AG08396 (cell line): Measurements from ENCODE around the gene SERPINI1.
"Not testable (repeated sequence)": the region's sequence is repeated elsewhere in the genome, so short reads cannot be mapped to it uniquely, and the experiment has no call there.

Experiments used
- DNase-seq: peaks from one replicate; pipeline ENCODE4 v3.0.0; 2012; ENCODE audit warnings: low spot score, mixed read lengths

The SERPINI1 gene

DNA sequence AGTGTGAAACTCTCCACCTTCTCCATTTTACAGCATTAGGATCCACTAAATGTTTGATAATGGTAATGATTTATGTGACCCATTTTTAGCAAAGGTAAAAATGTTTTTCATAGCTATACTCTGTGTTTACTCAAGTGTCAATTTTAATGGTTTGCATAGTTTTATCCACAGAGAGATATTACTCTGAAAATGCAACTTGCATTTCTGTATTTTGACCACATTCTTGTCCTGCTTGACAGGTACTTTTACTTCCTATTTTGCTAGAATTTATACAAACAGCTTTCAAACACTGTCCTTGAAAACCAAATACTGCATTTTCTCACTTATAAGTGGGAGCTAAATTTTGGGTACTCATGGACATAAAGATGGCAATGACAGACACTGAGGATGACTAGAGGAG, 62.9 kb downstream of the SERPINI1 start:
- no peak for DNase-seq

DNA sequence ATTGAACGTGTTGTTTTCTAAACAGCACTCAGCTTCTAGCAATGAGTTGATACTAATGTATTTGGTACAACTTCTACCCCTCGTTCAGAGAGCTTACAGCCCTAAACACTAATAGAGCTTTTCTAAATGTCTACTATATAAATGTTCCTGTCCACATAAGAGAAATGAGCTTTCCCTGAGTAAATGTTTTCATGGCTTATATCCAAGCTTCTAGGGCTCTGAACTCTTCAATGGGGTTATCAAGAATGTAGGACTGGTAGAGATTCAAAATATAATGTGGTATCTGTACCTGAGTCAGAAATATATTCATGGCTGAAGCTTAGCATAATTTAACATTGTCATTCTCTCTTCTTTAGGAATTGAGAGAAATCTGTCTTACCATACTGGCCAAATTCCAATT, 73.4 kb downstream of the SERPINI1 start:
- no peak for DNase-seq

DNA sequence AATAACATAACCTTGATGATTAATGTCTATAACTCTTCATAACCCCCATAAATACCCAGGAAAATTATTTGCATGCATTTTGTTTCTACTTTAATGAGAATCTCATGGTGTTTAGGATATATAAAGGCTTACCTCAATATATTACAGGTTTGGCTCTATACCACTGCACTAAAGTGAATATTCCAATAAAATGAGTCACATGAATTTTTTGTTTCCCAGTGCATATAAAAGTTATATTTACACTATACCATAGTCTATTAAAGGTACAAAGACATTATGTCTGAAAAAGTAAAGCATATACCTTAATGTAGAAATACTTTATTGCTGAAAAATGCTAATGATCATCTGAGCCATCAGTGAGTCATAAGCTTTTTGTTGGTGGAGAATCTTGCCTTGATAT, 74.7 kb downstream of the SERPINI1 start:
- DNase-seq, result no peak

DNA sequence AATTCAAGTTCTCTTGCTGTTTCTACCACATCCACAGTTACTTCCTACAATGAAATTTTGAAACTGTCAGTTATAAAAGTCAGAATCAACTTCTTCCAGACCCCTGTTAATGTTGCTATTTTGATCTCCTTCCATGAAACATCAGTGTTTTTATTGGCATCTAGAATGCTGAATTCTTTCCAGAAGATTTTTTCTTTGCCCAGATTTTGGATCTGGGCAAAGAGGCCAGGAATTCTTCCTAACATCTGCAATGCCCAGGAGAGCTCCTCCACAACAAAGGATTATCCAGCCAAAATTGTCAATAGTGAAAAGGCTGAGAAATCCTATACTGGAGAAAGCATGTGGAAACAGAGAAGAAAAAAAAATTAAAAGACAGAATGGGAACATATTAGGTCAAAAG, 75.5 kb downstream of the SERPINI1 start:
- no peak for DNase-seq

DNA sequence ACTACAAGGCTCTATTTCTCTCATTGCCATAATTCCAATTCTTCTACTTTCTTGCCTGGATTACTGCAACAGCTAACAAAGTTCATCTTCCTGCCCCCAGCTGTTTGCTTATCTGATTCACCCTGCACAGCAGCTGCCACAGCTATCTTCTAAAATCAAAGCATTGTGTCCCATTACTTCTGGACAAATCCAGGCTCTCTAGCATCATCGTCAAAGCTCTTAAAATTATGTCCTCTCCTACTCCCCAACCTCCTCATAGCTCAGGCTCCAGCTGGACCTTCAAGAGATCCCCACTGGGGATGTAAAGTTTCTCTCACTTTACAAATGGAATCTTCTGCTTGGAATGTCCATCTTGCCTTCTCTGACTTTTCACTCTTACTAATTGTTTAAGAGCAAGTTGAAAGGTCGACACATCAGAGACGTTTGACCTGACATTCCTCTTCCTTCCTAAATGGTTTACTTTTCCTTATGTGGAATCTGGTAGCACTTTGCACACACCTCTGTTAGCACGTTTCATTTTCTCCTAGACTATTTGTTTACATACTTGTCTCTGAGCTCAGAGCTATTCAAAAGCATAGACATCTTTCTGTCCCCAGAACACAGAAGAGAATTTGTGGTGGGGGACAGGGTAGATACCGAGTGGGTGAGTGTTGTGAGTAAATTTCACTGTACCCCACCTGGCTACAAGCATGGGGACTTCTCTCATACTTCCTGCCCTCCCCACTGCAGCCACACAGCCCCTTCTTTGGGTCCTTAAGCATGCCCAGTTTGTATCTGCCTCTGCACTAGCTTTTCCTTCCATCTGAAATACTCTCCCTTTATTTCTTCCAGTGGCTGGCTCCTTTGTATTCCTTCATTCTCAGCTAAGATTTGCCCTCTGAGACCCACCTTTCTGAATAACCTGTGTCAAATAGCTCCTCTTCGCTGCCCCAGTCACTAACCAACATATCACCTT, 77.9 kb downstream of the SERPINI1 start:
- no peak for DNase-seq

DNA sequence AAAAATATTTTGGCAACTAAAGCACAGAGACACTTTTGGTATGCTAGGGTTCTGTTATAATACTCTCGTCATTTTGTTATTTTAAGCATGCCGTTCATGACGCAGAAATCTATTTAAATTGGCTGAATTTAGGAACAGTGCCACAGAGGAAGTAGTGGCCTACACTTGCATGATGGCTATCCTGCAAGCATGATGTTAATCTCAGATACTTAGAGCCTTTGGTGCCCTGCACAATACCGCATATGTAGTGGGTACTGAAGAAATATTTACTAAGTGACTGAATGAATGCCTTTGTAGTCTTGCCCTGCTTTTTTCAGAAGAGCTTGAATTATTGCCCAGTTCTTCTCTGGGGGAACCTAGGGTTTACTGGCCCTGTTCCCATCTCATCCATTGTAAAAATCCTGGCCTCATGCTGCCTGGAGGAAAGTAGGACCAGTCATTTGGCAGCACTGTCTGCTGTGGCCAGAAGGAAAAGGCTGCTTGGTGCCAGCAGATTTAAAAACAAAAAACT, 79.0 kb downstream of the SERPINI1 start:
- peak; percentile 23 for DNase-seq

DNA sequence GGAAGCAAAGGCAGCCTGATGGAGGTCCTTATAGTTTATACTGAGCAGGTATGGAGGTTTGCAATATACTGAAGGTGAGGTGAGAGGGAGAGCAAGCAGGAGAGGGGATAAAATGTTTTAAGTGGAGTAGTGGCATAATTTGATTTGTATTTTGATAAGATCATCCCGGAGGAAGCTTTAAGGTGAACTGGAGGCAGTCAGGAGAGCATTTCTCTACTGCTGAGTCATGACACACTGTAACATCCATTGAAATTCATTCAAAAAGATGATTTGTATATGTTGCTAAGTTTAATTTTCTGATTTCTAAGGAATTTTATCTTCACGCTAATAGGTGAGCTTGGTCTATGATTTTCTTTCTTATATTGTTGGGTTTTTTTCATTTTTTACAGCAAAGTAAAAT, 81.4 kb downstream of the SERPINI1 start:
- no peak for DNase-seq

DNA sequence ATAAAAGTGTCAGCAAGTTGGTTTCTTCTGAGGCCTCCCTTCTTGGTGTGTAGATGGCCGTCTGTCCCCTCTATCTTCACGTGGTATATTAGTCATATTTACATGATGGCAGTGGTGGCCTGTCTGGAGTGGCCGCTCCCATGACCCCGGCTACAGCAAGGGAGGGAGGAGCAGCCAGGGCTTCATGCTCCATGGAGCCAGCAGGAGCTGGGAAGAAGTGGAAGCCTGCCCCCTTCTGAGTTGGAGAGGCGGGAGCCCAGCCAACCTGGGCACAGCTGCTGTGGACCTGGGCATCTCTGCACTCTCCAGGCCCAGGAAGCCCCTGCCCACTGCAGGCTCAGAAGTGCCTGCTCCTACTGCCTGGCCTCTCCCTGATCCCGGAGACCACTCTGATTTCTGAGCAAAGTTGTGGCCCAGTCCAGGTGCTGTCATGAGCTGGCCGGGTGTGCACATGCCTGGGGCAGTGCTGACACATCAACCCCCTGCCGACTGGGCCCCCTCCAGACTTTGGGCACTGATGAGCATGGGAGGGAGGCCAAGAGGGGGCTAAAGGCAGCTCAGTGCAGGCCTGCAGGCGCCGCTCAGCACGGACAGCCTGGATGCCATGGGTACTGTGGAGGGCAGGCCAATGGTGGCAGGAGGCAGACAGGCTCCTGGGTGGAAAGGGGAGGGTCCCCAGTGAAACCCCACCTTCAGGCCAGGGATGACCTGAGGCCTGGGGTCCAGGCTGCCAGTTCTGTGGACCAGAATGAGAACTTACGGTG, 84.8 kb downstream of the SERPINI1 start:
- no peak for DNase-seq

DNA sequence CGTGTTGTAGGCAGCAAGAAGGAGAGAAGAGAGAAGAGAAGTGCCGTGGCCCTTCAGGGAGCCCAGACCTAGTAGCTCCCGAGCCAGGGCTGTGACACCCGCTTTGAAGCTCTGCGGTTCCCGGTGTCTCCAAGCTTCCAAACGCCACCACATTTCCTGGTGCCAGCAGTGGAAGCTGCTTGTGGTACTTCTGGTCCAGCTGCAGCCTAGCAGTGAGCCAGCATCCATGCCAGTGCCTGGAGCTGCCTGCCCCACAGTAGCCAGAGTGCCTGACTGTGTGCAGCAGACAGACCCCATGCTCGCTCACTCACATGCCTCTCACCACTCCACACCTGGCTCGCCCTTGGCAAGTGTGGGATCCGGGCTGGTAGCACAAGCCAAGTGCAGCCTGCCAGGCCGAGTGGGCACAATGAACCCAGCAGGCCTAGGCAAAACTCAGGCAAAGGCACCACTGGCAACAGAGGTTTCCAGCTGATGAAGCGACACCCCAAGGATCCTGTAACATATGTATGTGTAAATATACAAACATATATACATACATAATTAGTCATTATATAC, 85.8 kb downstream of the SERPINI1 start:
- no peak for DNase-seq

DNA sequence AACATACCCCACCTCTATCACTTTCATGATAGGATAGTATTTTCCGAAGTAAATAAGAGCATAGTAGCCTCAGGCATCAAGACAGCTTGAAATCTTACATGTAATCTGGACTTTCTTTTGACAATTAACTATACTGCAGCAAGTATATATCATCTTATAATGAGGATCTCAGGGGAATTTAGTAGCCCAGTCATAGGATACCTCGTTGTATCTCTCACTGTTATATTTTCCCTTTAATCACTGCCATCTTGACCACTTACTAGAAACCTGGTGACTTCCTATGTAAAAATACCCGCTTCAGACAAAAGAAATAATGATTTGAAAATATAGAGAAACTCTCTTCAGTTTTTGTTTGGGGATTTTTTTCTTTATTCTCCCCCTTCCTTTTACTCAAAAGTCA, 88.2 kb downstream of the SERPINI1 start:
- no peak for DNase-seq

DNA sequence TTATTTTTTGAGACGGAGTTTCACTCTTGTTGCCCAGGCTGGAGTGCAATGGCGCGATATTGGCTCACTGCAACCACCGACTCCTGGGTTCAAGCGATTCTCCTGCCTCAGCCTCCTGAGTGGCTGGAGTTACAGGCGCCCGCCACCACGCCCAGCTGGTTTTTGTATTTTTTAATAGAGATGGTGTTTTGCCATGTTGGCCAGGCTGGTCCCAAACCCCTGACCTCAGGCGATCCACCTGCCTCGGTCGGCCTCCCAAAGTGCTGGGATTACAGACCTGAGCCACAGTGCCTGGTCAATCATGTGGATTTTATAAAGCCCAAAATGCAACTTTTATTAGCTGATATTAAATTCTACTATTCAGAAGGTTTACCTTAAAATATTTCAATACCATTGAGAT, 92.1 kb downstream of the SERPINI1 start:
- DNase-seq, result not testable (repeated sequence)

DNA sequence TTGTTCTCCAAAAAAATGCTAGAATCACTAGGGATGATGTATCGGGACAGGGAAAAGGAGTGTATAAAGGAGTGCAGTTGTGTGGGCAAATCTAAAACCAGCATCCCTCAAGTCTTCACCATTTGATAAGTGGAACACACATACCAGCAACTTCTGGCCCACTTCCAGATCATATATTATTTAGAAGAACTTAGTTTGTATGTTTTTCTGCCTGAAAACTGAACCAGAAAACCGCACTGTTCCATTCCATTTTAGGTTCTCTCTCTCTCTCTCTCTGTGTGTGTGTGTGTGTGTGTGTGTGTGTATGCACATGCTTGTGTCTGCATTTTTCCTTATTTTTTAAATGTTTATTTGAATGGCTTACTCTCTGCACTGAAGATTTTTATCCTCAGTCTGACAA, 93.5 kb downstream of the SERPINI1 start:
- DNase-seq, result no peak

DNA sequence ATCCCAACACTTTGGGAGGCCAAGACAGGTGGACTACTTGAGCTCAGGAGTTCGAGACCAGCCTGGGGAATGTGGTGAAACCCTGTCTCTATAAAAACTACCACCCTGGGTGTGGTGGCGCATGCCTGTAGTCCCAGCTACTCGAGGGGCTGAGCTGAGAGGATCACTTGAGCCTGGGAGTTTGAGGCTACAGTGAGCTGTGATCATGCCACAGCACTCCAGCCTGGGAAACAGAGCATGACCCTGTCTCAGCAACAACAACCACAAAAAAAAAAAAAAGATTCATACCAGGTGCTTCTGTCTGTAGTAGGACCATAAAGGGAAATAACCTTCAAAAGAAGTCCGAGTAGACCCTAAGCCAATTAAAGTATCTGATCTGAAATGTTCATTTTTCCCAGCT, 94.5 kb downstream of the SERPINI1 start:
- DNase-seq, result no peak

DNA sequence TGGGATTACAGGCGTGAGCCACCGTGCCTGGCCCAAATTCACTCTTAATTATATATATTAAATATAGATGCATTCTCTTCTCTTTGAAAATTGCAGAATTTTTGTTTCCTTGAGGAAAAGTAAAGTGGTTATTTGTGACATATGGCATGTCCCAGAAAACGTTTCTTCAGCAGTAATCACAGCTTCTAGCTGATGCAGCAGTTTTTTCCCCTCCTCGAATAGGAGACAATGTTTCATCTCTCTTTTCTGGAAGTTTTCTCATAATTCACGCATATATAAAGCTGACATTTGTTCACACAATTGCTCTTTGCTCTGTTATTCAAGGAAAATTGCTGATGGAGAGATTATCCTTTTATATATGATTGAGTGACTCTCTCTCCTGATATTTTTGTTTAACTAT, 99.8 kb downstream of the SERPINI1 start:
- no peak for DNase-seq

DNA sequence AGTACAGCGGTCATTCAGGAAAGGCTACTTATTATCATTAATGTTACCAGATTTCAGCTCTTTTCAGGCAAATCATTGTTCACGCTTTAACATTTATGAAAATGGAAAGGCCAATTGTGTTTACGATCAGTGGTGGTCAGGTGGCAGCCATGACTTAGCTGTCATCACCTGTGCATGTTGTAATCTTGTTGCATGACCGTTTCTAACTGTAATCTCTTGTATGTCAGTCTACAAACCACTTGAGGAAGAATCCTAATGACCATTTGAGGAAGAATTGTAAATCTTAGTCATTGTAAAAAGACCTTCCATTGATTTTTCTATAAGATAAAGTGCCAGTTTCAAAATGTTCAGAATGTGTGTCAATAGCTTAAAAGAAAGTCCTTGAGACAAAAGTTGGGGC, 100.4 kb downstream of the SERPINI1 start:
- no peak for DNase-seq

DNA sequence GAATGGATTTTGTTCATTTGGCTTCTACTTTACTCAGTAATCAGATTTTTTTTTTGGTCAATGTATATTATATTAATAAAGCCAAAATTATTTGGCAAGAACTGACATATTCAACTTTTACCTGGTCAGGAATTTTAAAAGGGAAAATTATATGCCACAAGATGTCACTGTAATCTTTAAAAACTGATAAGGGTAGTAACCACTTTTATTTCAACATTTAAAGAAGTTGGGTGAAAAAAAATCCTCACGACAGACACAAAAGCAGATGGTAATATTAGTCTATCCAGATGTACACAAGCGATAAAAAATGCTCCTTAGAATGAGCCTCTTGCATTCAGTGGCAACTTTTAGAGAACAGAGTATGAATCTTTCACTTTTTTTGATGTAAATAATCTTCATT, 101.9 kb downstream of the SERPINI1 start:
- DNase-seq, result no peak

DNA sequence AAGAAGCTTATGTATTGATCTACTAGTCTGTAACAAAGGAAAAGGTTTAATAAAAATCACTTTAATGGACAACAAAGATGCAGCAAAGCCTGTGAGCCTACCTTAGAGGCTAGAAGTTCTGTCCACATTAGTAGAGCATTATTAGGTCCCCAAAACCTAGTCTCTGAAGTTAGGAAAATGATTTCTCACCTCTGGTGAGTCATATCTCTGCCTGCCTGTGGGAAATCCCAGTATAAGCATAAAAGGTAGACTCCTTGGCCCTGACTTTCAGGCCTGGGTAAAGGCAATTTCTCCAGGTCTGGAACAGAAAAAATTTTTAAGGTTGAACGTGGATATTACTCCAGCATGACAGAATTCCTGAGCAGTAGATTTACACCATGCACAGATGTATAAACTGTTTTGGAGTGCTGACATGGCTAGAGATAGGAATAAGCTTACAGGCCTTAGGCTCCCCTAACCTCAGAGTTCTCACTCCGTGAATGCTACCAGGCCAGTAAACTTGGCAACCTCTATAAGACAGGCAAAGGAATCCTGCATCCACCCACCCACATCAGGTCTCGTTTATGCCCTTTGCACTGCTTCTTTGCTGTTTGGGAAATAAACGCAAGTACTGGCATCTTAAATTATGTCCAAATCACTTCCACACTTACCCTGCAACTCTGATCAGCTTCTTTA, 104.1 kb downstream of the SERPINI1 start:
- DNase-seq, result no peak

DNA sequence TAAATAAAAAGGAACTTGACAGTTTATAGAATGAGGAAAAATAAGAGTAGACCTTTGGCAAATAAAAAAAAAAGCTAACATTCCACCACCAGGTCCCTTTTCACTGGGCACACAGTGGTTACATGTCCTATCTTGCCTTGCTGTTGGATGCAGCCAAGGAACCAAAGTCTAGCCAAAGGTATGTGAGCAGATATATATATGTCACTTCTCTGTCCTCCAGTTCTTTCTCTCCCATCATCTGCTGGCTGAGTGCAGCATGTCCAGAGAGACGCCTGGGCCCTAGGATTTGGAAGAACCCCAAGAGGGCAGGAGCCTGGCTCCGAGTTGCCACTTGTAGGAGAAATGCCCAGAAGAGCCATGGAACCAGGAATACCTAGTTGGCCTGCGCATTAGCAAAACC, 104.7 kb downstream of the SERPINI1 start:
- DNase-seq, result no peak

DNA sequence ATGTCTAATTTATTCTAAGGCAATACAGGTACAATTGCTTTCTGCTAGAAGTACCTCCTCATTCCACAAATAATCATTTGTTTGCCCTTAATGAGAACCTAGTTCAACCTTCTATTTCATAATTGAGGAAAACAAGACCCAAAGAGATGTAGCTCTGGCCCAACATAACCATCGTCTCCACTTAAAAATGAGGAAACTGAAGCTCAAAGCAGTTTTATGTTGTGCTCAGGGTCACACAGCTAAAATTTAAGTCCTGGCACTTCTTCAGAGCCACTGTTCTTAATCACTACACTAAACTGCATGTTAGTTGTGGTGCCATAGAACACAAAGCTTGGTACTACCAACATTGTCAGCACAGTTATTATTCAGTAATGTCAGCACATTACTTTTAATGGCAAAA, 108.0 kb downstream of the SERPINI1 start:
- DNase-seq, result no peak

DNA sequence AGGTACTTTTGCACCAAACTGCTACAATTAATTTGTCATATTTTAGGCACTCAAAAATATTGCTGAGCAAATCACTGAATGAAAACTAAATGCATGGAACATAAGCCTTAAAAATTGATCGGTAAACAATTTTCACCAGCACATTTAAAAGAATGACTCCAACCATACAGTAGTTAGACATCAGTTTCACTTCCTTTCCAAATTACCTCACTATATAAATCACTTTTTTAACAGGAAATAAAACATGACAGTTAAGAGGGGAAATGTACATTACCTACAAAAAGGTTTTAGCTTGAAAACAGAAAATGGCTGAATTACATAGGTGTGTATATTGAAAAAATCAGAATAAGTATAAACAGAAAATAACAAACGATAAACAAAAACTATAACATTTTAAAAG, 108.4 kb downstream of the SERPINI1 start:
- DNase-seq, result no peak

DNA sequence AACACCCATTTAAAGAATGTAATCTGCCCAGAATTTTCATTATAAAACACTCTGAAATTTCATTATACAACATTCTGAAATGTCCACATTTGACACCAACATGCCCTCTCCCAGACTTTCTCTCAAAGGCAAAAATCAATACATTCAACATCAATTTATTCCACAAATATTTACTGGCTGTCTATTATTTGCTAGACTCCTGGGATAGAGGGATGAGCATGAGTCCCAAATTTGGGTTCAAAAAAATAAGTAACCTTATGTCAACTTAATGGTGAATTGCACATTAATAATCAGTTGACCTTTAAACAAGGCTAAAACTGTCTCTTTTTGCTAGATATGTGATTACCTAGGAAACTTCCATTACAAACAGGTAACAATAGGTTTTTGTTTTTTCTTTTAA, 109.0 kb downstream of the SERPINI1 start:
- no peak for DNase-seq

DNA sequence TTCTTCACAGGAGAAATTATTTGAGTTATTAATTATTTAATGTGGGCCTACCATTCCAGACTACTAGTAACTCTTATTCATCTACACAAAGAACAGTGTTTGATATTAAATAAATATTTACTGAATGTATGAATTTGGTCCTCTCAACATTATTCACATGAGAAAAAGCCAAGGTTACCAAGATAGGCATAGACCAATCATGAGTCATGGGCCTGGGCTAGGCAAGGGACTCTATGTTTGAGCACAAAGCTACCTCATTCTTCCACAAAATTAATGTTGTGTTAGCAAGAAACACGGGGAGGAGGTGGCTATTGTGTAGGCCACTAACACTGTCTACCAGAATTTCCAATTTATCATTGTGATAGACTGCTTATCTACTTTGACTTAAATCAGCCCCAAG, 115.7 kb downstream of the SERPINI1 start:
- no peak for DNase-seq
